Heart left ventricle (tissue), 16 donors: ENCODE measurements around the gene PIGS. TPM values are rescaled to one million over a fixed set of nuclear protein-coding genes. Genes with fewer than 3 reads are reported as not detected.

Experiments used
- ATAC-seq, 4 donors: fragments of 200-7000 bp; cut with Tn5 transposase; one replicate each; pipeline ENCODE4 v1.9.1; 2020 to 2022; ENCODE audit warnings: moderate library complexity in 4 of 4, mild to moderate bottlenecking in 3 of 4, moderate number of reproducible peaks in 1 of 4
- DNase-seq, 5 donors: peaks; one replicate each; pipeline ENCODE4 v3.0.0-alpha.2; 2020
- H3K27ac ChIP-seq, 12 donors: fragments of 200-600 bp; sonication (generic) in 4 of 12; one replicate each; pipeline versions ENCODE4 v1.5.0 to v1.8.0; 2016 to 2022; ENCODE audit warnings: mild to moderate bottlenecking in 2 of 12
- H3K27me3 ChIP-seq, 9 donors: fragments of 200-600 bp; sonication (generic) in 2 of 9; one replicate each; pipeline versions ENCODE4 v1.5.1 to v1.8.0; 2016 to 2022; ENCODE audit warnings: mild to moderate bottlenecking in 3 of 9
- H3K36me3 ChIP-seq, 9 donors: fragments of 200-600 bp; sonication (generic) in 2 of 9; one replicate each; pipeline versions ENCODE4 v1.5.0 to v1.8.0; 2018 to 2022; ENCODE audit warnings: mild to moderate bottlenecking in 2 of 9
- H3K4me1 ChIP-seq, 12 donors: fragments of 200-600 bp; sonication (generic) in 4 of 12; one replicate each; pipeline versions ENCODE4 v1.5.0 to v1.8.0; 2016 to 2022; ENCODE audit warnings: mild to moderate bottlenecking in 3 of 12
- H3K4me3 ChIP-seq, 12 donors: fragments of 200-600 bp; sonication (generic) in 4 of 12; one replicate each; pipeline versions ENCODE4 v1.5.0 to v1.8.0; 2017 to 2022; ENCODE audit warnings: mild to moderate bottlenecking in 9 of 12, moderate library complexity in 4 of 12
- H3K9me3 ChIP-seq, 12 donors: fragments of 200-600 bp; sonication (generic) in 4 of 12; one replicate each; pipeline versions ENCODE4 v1.5.0 to v1.8.0; 2016 to 2022; ENCODE audit warnings: mild to moderate bottlenecking in 1 of 12
- CTCF ChIP-seq, 12 donors: fragments of 200-600 bp; sonication (generic) in 4 of 12; IDR thresholded peaks; one replicate each; pipeline versions ENCODE4 v1.5.0 to v1.8.0; 2018 to 2022; ENCODE audit warnings: antibody characterized with exemption in 12 of 12, mild to moderate bottlenecking in 5 of 12
- POLR2A ChIP-seq, 2 donors: fragments of 450-650 bp; IDR thresholded peaks; one replicate each; pipeline ENCODE4 v1.6.1; 2017; ENCODE audit warnings: antibody characterized with exemption in 2 of 2, mild to moderate bottlenecking in 2 of 2, moderate library complexity in 2 of 2
- WGBS, 4 donors: extraction: QIAGEN DNeasy Blood & Tissue Kit in 2 of 4; methylation state at CpG; one replicate each; pipeline versions ENCODE4 v1.1.5 to v1.1.7; 2013 to 2018; 5-methylcytosine and 5-hydroxymethylcytosine counted together
- intact Hi-C, 10 donors: fragments of 100-400 bp; cut with DNase I; formaldehyde crosslinking; loops; one replicate each; pipeline versions ENCODE4 v1.11.1 to v1.14.2; 2022
- polyA plus RNA-seq, 2 donors: library from polyadenylated mRNA; stranded (reverse); fragments of 200-250 nt; gene quantifications; one replicate each; pipeline ENCODE4 v1.2.3, GENCODE V29; 2013
- total RNA-seq, 9 donors: library from RNA; depleted of rRNA in 2 of 9; stranded (reverse); fragments of >200 nt in 2 of 9; fragmentation: NEBNext Ultra II Directional in 3 of 9; extraction: Animal tissue kit (Norgen Biotek cat#: 25700) in 3 of 9; gene quantifications; one replicate each; pipeline versions ENCODE4 v1.1.0 to v1.2.4, GENCODE V29; 2016 to 2023
- donor health status: ischemic (EF 13 %, LVEDD 7.1; RV severe dilation, severe dysfunction).
- donor health status: healthy with polysubstance abuse.
- donor health status: DM: no; HTN: yes; CAD: no.
- donor health status: DM: no; HTN: no; CAD: no.
- donor health status: ischemic (EF 25% LVEDD 6.9; RV normal size, moderate dysfunction).
- donor health status: ischemic (EF 25% LVEDD 5.7; RV mildly dilated, moderate dysfunction).
- donor health status: healthy.
- donor health status: DM: yes; HTN: yes; CAD: no.
- donor health status: ischemic (EF 35%, LVEDD 5.7; RV mildly dilated, moderate dysfunction).
- donor health status: nonischemic (EF 11% LVEDD 7.7; RV severe dilation, severe dysfunction).
- donor health status: DM: yes; HTN: yes; CAD: no.
- donor health status: PGD.
- donor health status: ischemic (EF 29% LVEDD 5.4; RV normal size, mild dysfunction).
- donor health status: nonischemic (EF 23%, LVEDD 6.1; RV moderate dilation, normal function).

PIGS gene
- total and polyA plus RNA-seq, 11 donors, result 10.4 to 88.4 (median 55.1) TPM

- TF ChIP-seq CTCF (IDR thresholded peaks at IDR 0.05), result no peak
- no peak for TF ChIP-seq POLR2A (IDR thresholded peaks at IDR 0.05)
- ATAC-seq (no peak), DNase-seq (peak in 1 of 5 donors; percentile 19)
- intact Hi-C loops, result loop anchor here in 5 of 10 donors (5.0 kb wide), 3 partner anchors 34 to 44 kb away; no protein-coding TSS in a partner anchor
- Histone ChIP-seq H3K4me1 (no peaks in the 10 kb centered on the region), H3K27me3 (peaks cover 0 to 3% (median 0%) of the 10 kb centered on the region in 9 donors), H3K4me3 (no peak overlapping the region), H3K36me3 (no peaks in the 10 kb centered on the region), H3K9me3 (no peaks in the 10 kb centered on the region), H3K27ac (no peak overlapping the region)
- 63 to 71% (median 69%) methylated on average over 6 to 9 of the region's 9 CpGs for WGBS, 4 donors
Observed at GRCh38 chr17:28536532-28537218, 34.6 kb downstream of the PIGS start.

DNA sequence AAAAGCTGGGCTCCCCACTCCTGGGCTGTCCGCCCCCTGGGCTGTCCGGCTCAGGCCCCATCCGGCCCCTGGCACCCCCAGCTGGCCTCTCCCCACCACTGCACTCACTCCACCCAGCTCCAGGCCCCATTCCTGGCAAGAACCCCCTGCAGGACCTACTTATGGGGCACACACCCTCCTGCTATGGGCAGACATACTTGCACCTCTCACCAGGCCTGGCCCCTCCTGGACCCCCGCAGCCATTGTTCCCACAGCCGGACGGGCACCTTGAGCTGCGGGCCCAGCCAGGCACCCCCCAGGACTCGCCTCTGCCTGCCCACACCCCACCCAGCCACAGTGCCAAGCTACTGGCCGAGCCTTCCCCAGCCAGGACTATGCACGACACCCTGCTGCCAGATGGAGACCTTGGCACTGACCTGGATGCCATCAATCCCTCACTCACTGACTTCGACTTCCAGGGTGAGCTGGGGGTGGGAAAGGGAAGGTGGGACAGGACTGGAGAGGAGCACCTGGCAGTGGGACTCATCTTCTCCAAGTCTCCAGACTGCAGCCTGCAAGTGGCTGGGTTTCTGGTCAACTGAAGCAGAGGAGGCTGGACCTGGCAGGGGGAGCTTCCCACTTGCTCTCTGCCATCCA, 36.5 kb downstream of the PIGS start:
- no peak for ATAC-seq
- Histone ChIP-seq H3K9me3 (no peaks in the 10 kb centered on the region), H3K36me3 (no peaks in the 10 kb centered on the region), H3K27me3 (peaks cover 0 to 6% (median 0%) of the 10 kb centered on the region in 9 donors), H3K27ac (no peak overlapping the region), H3K4me3 (no peak overlapping the region), H3K4me1 (no peaks in the 10 kb centered on the region)
- TF ChIP-seq CTCF (IDR thresholded peaks at IDR 0.05) (no peak), POLR2A (IDR thresholded peaks at IDR 0.05) (no peak)
- intact Hi-C loops, result loop anchor here in 6 of 10 donors (5.0 kb wide), 3 partner anchors 33 to 43 kb away; no protein-coding TSS in a partner anchor
- WGBS, 4 donors, result 72 to 87% (median 86%) methylated on average over 9 to 11 of the region's 11 CpGs
- DNase-seq, result no peak

DNA sequence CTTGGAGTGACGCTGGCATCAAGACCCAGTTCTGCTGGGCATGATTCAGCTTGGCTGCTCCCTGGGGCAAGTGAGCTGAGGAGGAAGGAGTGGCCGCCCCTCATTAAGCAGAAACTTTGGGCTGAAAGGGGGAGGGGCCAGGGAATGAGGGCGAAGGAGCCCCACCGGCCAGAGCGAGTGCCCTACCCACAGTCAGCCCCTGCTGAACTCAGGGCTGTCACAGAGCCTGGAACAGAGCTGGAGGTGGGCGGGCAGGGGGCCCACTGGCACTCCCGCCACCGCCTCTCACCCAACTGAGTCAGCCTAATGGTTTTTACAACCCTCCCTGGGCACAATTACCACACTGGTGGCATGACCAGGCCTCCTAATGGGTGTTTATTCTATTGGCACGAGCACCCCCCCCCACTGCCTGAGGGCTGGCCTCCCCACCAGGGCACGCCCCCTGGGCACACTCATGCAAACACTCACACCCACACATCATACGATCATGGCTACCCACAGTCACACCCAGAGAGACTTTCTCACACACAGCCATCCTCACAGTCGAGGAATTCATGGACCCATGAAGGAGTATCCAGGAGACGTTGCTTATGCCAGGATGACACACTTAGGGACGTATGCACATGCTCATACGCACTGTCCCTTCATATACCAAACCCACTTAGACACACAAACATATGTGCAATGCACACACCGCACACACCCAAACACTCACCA, 38.1 kb downstream of the PIGS start:
- no peak overlapping the region for H3K27ac ChIP-seq
- no peaks in the 10 kb centered on the region for H3K4me1 ChIP-seq
- WGBS, 4 donors, result 83 to 86% (median 84%) methylated on average over 8 to 16 of the region's 16 CpGs
- peaks cover 0 to 6% (median 0%) of the 10 kb centered on the region in 9 donors for H3K27me3 ChIP-seq
- no peak overlapping the region for H3K4me3 ChIP-seq
- intact Hi-C loops, result loop anchor here in 1 of 10 donors (5.0 kb wide), 1 partner anchor 36 kb away; no protein-coding TSS in a partner anchor
- no peak for DNase-seq
- H3K9me3 ChIP-seq, result no peaks in the 10 kb centered on the region
- ATAC-seq, result no peak
- no peaks in the 10 kb centered on the region for H3K36me3 ChIP-seq
- TF ChIP-seq POLR2A (IDR thresholded peaks at IDR 0.05), result no peak
- TF ChIP-seq CTCF (IDR thresholded peaks at IDR 0.05), result no peak
